Astrocyte of the spinal cord (primary cell): ENCODE measurements around the gene ASPHD2.

Experiments used
- DNase-seq: peaks from one replicate; pipeline ENCODE4 v3.0.0; 2011; ENCODE audit warnings: low read depth, low spot score
- H3K4me3 ChIP-seq: 2 replicates; pipeline ENCODE4 v1.5.1; 2011; ENCODE audit warnings: low read depth, mild to moderate bottlenecking, low read length, moderate library complexity
- in situ Hi-C: cut with HindIII; loops from 2 replicates; pipeline ENCODE4 v1.10.0; 2017; ENCODE audit warnings: low sequenced_read_pairs
- TF ChIP-seq, protein P1 (sequence below): IDR thresholded peaks from 2 replicates; pipeline ENCODE4 v1.5.1; 2012; ENCODE audit warnings: low read depth, mild to moderate bottlenecking, low read length, inconsistent platforms

The ASPHD2 gene

DNA sequence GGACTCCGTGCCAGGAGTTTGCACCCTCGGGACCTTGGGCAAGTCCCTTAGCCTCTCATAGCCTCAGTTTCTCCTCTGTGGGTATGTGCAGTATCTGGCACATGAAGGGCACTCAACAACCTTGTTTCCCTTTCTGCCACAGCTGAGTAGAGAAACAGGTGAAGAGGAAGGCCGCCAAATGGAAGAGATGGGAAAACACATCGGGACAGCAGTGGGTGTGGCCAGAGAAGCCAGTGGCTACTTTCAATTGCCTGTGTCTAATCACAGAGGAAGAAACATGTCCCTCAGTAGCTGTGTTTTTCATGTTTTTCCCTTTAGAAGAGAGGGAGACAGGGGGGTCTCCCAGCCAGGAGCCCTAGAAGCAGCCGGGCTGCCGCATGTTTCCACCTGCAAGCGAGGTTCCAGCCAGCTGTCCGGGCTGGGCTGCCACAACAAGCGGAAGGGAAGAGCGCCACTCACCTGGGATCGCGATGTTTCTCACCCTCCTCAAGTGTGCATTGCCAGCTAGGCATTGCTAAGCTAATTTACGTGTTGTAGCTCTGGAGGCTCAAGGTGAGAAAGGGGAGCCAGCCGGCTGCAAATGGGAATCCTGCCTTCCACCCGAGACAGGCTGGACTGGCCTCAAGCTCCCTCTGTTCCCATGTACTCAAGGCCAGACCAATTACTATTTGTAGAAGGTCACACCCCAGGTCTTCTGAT, 16.7 kb downstream of the ASPHD2 start:
- in situ Hi-C loops: no loop called here
- TF ChIP-seq, protein P1, sequence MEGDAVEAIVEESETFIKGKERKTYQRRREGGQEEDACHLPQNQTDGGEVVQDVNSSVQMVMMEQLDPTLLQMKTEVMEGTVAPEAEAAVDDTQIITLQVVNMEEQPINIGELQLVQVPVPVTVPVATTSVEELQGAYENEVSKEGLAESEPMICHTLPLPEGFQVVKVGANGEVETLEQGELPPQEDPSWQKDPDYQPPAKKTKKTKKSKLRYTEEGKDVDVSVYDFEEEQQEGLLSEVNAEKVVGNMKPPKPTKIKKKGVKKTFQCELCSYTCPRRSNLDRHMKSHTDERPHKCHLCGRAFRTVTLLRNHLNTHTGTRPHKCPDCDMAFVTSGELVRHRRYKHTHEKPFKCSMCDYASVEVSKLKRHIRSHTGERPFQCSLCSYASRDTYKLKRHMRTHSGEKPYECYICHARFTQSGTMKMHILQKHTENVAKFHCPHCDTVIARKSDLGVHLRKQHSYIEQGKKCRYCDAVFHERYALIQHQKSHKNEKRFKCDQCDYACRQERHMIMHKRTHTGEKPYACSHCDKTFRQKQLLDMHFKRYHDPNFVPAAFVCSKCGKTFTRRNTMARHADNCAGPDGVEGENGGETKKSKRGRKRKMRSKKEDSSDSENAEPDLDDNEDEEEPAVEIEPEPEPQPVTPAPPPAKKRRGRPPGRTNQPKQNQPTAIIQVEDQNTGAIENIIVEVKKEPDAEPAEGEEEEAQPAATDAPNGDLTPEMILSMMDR: no peak
- DNase-seq: no peak
- no peak overlapping the region for H3K4me3 ChIP-seq

DNA sequence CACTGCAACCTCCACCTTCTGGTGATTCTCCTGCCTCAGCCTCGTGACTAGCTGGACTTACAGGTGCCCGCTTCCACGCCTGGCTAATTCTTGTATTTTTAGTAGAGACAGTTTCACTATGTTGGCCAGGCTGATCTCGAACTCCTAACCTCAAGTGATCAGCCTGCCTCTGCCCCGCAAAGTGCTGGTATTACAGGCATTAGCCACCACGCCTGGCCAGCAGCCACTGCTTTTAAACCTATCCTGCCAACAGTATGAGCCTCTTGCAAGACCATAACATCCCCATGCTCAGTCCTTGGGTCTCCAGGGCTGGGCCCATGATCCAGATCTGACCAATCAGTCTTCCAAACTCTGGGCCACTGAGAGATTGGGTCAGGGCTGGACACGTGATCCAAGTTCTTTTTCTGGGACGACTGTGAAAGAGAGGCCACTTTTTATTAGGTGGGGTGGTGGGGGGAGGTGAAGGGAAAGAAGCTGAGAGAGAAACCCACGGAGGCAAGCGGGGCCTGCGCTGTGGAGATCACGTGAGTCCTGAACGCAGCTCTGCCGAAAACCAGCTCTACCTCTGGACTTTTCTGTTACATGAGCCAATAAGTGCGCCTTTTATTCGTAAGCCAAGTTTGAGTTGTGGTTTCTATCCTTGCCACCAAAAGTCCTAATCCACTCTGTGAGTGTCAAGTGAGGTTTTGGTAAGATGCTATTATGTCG, 17.9 kb downstream of the ASPHD2 start:
- no peak for DNase-seq
- in situ Hi-C loops: no loop called here
- TF ChIP-seq, protein P1: no peak
- H3K4me3 ChIP-seq: no peak overlapping the region

DNA sequence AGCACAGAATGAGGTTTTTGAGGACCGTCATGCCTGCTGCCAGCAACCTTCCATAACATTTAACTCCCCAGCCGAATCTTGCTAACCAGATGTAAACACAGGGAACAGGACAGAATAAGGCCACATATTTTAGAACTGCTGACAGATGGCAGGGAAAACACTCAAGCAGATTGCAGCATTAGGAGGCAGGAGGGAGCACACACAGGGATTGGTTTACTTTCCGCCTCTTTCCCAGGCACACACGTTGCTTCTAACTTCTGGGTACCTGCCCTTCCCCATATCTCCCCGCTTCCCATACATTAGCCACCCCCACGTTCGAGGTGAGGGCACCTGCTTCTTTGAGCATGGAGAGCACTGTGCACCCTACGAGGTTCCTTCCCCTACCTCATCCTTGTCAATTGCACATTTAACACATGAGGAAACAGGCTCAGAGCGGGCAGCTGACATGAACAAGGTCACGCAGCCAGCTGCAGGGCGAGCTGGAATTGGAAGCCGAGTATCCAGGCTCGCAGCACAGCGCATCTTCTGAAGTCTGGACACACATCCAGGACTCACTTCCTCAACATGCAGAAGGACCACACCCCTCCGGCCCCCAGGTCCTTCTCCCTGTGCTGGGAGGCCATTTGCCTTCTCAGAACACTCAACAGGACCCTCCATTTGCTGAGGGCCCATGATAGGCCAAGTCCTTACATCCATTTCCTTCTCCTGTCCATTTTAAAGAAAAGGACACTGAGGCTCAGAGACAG, 18.7 kb downstream of the ASPHD2 start:
- in situ Hi-C loops: no loop called here
- no peak for DNase-seq
- TF ChIP-seq, protein P1: no peak
- no peak overlapping the region for H3K4me3 ChIP-seq

DNA sequence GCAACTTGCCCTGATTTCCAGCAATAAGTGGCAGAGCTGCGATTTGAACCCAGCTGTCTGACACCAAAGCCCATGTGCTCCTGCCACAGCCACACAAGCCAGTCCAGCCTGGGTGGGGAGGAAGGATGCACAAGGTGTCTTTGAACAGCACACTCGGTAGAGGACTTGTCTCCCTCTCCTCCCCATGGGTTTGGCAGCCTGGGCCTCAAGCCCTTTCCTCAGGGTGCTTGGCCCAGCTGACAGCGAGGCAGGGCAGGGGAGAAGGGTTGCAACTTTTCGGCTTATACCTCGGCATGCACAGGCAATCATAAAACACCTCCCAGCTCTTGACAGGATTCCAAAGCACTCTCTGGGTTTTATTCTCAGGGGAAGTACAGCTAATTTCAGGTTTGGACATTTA, 19.3 kb downstream of the ASPHD2 start:
- DNase-seq: no peak
- TF ChIP-seq, protein P1: no peak
- in situ Hi-C loops: no loop called here

DNA sequence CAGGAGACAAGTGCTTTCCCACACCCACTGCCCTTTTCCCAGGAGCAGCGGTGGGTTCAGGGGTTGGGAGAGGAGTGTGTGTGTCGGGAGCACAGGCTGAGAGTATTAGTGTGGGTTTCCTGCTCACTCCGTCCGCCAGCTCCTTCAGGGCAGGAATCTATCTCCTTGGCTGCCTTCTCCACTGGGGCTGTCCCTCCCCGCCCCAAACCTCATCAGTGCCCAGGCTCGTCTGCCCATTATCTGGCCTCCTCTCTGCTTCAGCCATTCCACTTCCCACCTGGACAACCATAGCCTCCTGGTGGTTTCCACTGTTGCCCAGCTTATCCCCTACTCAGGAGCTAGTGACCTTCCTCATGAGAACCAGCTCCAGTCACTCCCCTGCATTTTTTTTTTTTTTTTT, 19.9 kb downstream of the ASPHD2 start:
- DNase-seq: no peak
- no peak overlapping the region for H3K4me3 ChIP-seq
- in situ Hi-C loops: no loop called here
- TF ChIP-seq, protein P1: no peak

More for the DNA sequence above, 19.3 kb downstream of the ASPHD2 start:
- no peak overlapping the region for H3K4me3 ChIP-seq

DNA sequence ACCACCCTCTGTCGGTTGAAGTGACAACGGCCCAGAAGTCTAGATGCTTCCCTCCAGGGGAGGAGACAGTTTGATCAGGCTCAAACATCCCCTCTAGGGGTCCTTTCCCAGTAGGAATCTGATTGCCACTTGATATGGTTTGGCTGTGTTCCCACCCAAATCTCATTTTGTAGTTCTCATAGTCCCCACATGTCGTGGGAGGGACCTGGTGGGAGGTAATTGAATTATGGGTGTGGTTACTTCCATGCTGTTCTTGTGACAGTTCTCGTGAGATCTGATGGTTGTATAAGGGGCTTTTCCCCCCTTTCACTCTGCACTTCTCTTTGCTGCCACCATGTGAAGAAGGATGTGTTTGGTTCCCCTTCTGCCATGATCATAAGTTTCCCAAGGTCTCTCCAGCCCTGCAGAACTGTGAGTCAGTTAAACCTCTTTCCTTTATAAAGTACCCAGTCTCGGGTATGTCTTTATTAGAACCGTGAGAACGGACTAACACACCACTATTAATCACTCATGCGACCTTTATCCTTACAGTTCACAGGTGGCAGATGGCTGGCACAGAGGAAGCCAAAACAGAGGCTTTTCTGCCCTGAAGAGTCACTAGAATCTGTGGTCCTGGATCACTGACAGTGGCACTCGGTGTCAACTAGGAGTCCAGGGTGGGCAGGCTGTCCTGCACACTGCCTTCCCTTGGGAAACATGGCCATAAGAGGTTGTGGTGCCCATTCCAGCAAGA, 21.6 kb downstream of the ASPHD2 start:
- no peak overlapping the region for H3K4me3 ChIP-seq
- in situ Hi-C loops: no loop called here
- TF ChIP-seq, protein P1: no peak
- DNase-seq: no peak
